Measurements from ENCODE around the gene VPS37C.
"Not testable (repeated sequence)": the region's sequence is repeated elsewhere in the genome, so short reads cannot be mapped to it uniquely, and the experiment has no call there.

The VPS37C gene

GRCh38 chr11:61161190-61162091 lies at the start of gene VPS37C:
Gene VPS37C, minus strand, starts transcription at chr11:61161426. Its CDS starts 22,597 bp downstream, at chr11:61138829.
- peak within 1 kb of the TSS; percentile 76 for H3K4me3 ChIP-seq (ENCODE audit: low read depth, low read length)
- TF ChIP-seq CTCF (IDR thresholded peaks at IDR 0.05; ENCODE audit: low read depth, low read length): no peak

GRCh38 chr11:61210629-61211028 lies 49.4 kb upstream of the VPS37C start:
- not testable (repeated sequence) for H3K4me3 ChIP-seq (ENCODE audit: low read depth, low read length)

GRCh38 chr11:61207636-61208310 lies 46.5 kb upstream of the VPS37C start:
- not testable (repeated sequence) for H3K4me3 ChIP-seq (ENCODE audit: low read depth, low read length)

GRCh38 chr11:61204502-61205059 lies 43.4 kb upstream of the VPS37C start:
- not testable (repeated sequence) for H3K4me3 ChIP-seq (ENCODE audit: low read depth, low read length)

- not testable (repeated sequence) for H3K4me3 ChIP-seq (ENCODE audit: low read depth, low read length)
These were observed 42.6 kb upstream of the VPS37C start for GRCh38 chr11:61203873-61204272.

- H3K4me3 ChIP-seq (ENCODE audit: low read depth, low read length): not testable (repeated sequence)
These were observed 41.9 kb upstream of the VPS37C start, which contains the start of gene PGA3 for GRCh38 chr11:61202950-61203746. Gene PGA3, plus strand, starts transcription at chr11:61203515. Its CDS starts 50 bp downstream, at chr11:61203565.

- TF ChIP-seq CTCF (IDR thresholded peaks at IDR 0.05; ENCODE audit: low read depth, low read length): no peak
These were observed 40.2 kb upstream of the VPS37C start for GRCh38 chr11:61201476-61201875.

GRCh38 chr11:61198948-61199523 lies 37.8 kb upstream of the VPS37C start:
- TF ChIP-seq CTCF (IDR thresholded peaks at IDR 0.05; ENCODE audit: low read depth, low read length): no peak
- H3K4me3 ChIP-seq (ENCODE audit: low read depth, low read length): no peak overlapping the region

More at GRCh38 chr11:61201476-61201875, 40.2 kb upstream of the VPS37C start:
- H3K4me3 ChIP-seq (ENCODE audit: low read depth, low read length): no peak overlapping the region

GRCh38 chr11:61198361-61198760 lies 37.1 kb upstream of the VPS37C start:
- no peak for TF ChIP-seq CTCF (IDR thresholded peaks at IDR 0.05; ENCODE audit: low read depth, low read length)
- no peak overlapping the region for H3K4me3 ChIP-seq (ENCODE audit: low read depth, low read length)

Measured in WI38 (cell line).